ENCODE data around the gene CBFA2T2. TPM values are rescaled to one million over a fixed set of nuclear protein-coding genes. Genes with fewer than 3 reads are reported as not detected.
"Not testable (repeated sequence)": the region's sequence is repeated elsewhere in the genome, so short reads cannot be mapped to it uniquely, and the experiment has no call there.

Gene CBFA2T2
- total RNA-seq, 4 donors from 2014 or later = 31.2 to 51.3 (median 37.8) TPM

DNA sequence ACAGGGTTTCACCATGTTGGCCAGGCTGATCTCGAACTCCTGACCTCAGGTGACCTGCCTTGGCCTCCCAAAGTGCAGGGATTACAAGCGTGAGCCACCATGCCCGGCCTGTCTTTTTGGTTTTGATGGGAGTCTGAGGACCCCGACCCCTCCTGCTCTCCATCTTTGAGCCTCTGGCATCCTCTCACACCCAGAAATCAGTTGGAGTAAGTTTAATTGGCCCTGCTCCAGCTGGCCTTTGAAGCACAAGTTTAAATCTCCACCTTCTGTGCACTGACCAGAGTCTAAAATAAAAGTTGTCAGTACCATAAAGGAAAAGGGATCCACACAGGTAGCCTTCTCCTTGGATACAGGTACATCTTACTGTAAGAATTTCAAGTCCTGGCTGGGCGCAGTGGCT, 156.3 kb downstream of the CBFA2T2 start:
- Histone ChIP-seq H3K4me1 (peaks cover 0 to 24% (median 0%) of the 10 kb centered on the region in 4 donors), H3K27ac (no peak overlapping the region), H3K4me3 (no peak overlapping the region), H3K36me3 (peaks cover 0 to 55% (median 0%) of the 10 kb centered on the region in 3 donors), H3K9me3 (no peaks in the 10 kb centered on the region), H3K27me3 (no peaks in the 10 kb centered on the region)
- TF ChIP-seq POLR2A (IDR thresholded peaks at IDR 0.05) = no peak
- TF ChIP-seq CTCF (IDR thresholded peaks at IDR 0.05) = no peak
- no peak for DNase-seq

GRCh38 chr20:33646959-33647602, 157.2 kb downstream of the CBFA2T2 start:
- H3K27me3 ChIP-seq, H3K27ac ChIP-seq, H3K4me3 ChIP-seq, DNase-seq, H3K9me3 ChIP-seq: not testable (repeated sequence)
- Histone ChIP-seq H3K4me1 (peaks cover 0 to 31% (median 0%) of the 10 kb centered on the region in 4 donors), H3K36me3 (peaks cover 0 to 46% (median 0%) of the 10 kb centered on the region in 3 donors)

GRCh38 chr20:33647603-33648395, 157.9 kb downstream of the CBFA2T2 start:
- peaks cover 0 to 39% (median 0%) of the 10 kb centered on the region in 3 donors for H3K36me3 ChIP-seq
- DNase-seq = no peak
- no peak overlapping the region for H3K27ac ChIP-seq
- peaks cover 0 to 34% (median 0%) of the 10 kb centered on the region in 4 donors for H3K4me1 ChIP-seq
- TF ChIP-seq POLR2A (IDR thresholded peaks at IDR 0.05) (no peak), CTCF (IDR thresholded peaks at IDR 0.05) (no peak)
- H3K9me3 ChIP-seq = no peaks in the 10 kb centered on the region
- H3K27me3 ChIP-seq = no peaks in the 10 kb centered on the region
- no peak overlapping the region for H3K4me3 ChIP-seq

DNA sequence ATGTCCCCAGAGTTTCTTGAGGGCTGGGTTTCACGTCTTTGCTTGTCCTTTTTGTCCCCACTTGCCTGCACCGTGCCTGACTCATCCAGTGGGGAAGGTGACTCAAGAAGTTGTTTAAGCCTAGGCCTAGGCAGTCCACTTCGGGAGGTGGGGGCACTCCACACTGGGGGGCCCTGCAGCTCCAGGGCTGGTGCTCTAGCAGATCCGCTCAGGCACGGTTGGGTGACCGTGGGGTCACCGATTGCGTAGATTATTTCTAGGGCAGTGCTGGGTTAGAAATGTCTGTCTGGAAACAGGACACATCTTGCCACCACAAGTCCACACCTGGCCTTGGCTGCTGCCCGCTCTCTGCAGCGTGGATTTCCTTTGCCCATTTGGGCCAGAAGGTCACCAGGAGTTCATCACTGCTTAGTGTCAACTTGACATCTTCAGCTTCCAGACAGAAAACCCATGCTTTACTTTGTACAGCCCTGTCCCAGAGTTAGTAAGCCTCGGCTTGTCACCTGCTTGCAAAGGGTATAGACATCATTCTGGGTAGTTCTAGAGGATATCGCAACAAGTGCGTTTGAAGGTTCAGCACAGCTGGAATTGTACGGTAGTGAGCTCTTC, 158.6 kb downstream of the CBFA2T2 start:
- H3K27ac ChIP-seq = no peak overlapping the region
- no peak overlapping the region for H3K4me3 ChIP-seq
- H3K4me1 ChIP-seq = peaks cover 0 to 41% (median 2%) of the 10 kb centered on the region in 4 donors
- TF ChIP-seq CTCF (IDR thresholded peaks at IDR 0.05) (no peak), POLR2A (IDR thresholded peaks at IDR 0.05) (no peak)
- no peaks in the 10 kb centered on the region for H3K27me3 ChIP-seq
- H3K9me3 ChIP-seq = no peaks in the 10 kb centered on the region
- no peak for DNase-seq
- peaks cover 0 to 33% (median 0%) of the 10 kb centered on the region in 3 donors for H3K36me3 ChIP-seq

- H3K36me3 ChIP-seq = peaks cover 0 to 27% (median 0%) of the 10 kb centered on the region in 3 donors
- no peaks in the 10 kb centered on the region for H3K27me3 ChIP-seq
- no peak for DNase-seq
- no peaks in the 10 kb centered on the region for H3K9me3 ChIP-seq
- H3K27ac ChIP-seq = no peak overlapping the region
- peaks cover 0 to 46% (median 2%) of the 10 kb centered on the region in 4 donors for H3K4me1 ChIP-seq
- TF ChIP-seq CTCF (IDR thresholded peaks at IDR 0.05) (no peak), POLR2A (IDR thresholded peaks at IDR 0.05) (no peak)
- H3K4me3 ChIP-seq = no peak overlapping the region
These were observed 159.3 kb downstream of the CBFA2T2 start for GRCh38 chr20:33649201-33649681.
